Forelimb muscle (tissue), 1 donor: ENCODE data around the gene CCRL2. TPM values are rescaled to one million over a fixed set of nuclear protein-coding genes. Genes with fewer than 3 reads are reported as not detected.
"Not testable (repeated sequence)": the region's sequence is repeated elsewhere in the genome, so short reads cannot be mapped to it uniquely, and the experiment has no call there.

Source experiments
- DNase-seq: peaks from one replicate; pipeline ENCODE4 v3.0.0-alpha.2; 2013; ENCODE audit warnings: low read depth
- polyA plus RNA-seq: library from polyadenylated mRNA; unstranded; fragments of 120-200 nt; gene quantifications from one replicate; pipeline ENCODE4 v1.2.1, GENCODE V29; 2013; ENCODE audit not compliant: insufficient read length

The CCRL2 gene
- polyA plus RNA-seq, 1 donor: 0.38 TPM

- no peak for DNase-seq
Observed at GRCh38 chr3:46427916-46428833, 21.1 kb downstream of the CCRL2 start.

GRCh38 chr3:46429250-46429649 is 22.2 kb downstream of the CCRL2 start:
- no peak for DNase-seq

- no peak for DNase-seq
Observed at GRCh38 chr3:46429671-46430070, 22.6 kb downstream of the CCRL2 start.

- not testable (repeated sequence) for DNase-seq
Observed at GRCh38 chr3:46430879-46431278, 23.8 kb downstream of the CCRL2 start.

GRCh38 chr3:46431905-46432304 is 24.8 kb downstream of the CCRL2 start:
- DNase-seq: not testable (repeated sequence)

- DNase-seq: not testable (repeated sequence)
Observed at GRCh38 chr3:46433118-46433517, 26.1 kb downstream of the CCRL2 start.

- DNase-seq: no peak
Observed at GRCh38 chr3:46433841-46434240, 26.8 kb downstream of the CCRL2 start.

GRCh38 chr3:46435081-46435726 is 28.1 kb downstream of the CCRL2 start:
- DNase-seq: no peak

- no peak for DNase-seq
Observed at GRCh38 chr3:46438831-46439230, 31.8 kb downstream of the CCRL2 start.

- no peak for DNase-seq
Observed at GRCh38 chr3:46440531-46441294, 33.7 kb downstream of the CCRL2 start.

GRCh38 chr3:46442576-46443530 is 35.8 kb downstream of the CCRL2 start:
- DNase-seq: no peak

GRCh38 chr3:46447228-46447985 is 40.3 kb downstream of the CCRL2 start:
- no peak for DNase-seq

GRCh38 chr3:46448721-46449120 is 41.7 kb downstream of the CCRL2 start:
- DNase-seq: no peak

- no peak for DNase-seq
Observed at GRCh38 chr3:46449755-46450552, 42.9 kb downstream of the CCRL2 start.

GRCh38 chr3:46453526-46454208 is 46.6 kb downstream of the CCRL2 start:
- no peak for DNase-seq

- DNase-seq: no peak
Observed at GRCh38 chr3:46454209-46454595, 47.1 kb downstream of the CCRL2 start.

GRCh38 chr3:46454606-46455005 is 47.5 kb downstream of the CCRL2 start:
- no peak for DNase-seq

GRCh38 chr3:46455231-46456115 is 48.4 kb downstream of the CCRL2 start:
- DNase-seq: no peak
